ENCODE measurements around the gene IGFALS.

IGFALS gene

GRCh38 chr16:1793578-1794220 lies at the start of gene IGFALS:
TSS of gene IGFALS (minus strand) at chr16:1793705. CDS start at chr16:1793652, 53 bp downstream.
- DNase-seq, result no peak

DNA sequence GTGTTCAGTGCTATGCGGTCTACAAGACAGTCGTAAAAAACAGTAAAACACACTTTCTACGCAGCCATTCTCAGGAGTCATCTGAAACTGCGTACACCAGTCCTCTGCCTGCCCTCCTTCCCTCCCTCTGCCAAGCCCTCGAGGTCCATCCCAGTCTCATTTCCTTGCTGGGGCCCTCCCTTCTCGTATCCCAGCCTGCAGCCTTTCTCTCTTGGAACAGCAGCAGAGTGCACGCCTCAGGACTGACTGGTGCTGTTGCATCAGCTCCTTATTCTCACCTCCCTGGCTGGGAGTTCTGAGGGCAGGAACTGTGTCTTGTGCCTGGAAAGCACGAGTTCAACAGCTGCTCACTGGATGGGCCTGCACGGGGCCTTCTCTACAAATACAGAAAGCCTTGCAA lies 46.0 kb upstream of the IGFALS start:
- DNase-seq, result no peak

DNA sequence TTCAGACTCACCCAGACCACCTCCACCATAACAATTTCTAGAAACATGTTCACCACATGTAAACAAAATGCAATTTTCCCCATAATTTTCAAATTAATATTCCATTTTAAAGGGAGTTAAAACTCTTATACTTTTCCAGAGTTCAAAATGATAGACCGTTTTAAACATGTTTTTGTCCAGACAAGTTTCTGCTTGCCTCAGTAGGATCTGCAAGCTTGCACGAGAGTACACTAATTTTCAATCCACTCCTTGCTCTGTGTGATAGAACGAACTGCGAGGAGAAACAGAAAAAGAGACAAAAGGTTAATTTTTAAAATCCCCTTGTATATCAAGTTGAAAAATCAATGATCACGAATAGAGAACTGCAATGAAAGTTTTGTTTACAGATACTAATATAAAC lies 40.6 kb upstream of the IGFALS start:
- no peak for DNase-seq

- no peak for DNase-seq
Observed at GRCh38 chr16:1832838-1833454, 39.4 kb upstream of the IGFALS start.

- no peak for DNase-seq
Observed at GRCh38 chr16:1831186-1832075, 37.9 kb upstream of the IGFALS start.

GRCh38 chr16:1830213-1830612 lies 36.7 kb upstream of the IGFALS start:
- no peak for DNase-seq

DNA sequence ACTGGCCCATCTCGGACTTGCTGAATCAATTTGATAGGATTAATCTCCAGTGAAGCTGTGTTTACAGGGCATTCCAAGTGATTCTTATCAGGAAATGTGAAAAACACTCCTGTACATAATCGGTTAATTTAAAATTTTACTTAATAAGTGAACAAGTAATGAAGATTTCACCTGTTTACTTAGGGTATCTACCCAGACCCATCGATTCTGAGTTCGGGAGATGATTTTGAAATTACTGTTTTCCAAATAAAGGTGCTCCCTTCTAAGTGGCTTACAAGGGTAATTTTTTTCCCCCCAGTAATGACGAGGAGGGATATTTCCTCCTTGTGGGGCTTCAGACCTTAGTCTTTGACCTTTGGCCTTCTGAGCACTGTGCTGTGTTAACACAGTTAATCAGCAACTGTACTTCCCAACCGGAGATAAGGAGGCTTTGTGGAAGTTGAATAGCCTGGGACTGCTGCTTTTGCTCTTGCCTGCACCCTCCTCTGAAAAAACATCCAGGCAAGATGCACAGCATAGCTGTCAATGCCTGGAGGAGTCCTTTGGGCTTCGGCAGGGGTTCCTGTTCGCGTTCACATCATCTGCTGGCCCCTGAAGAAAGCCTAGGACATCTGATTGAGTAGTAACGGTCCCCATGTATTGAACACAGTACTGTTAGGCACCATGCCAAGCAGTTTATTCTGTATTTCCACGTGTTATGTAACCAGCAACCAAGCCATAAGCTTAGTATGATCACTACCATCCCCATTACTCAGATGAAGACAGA lies 35.3 kb upstream of the IGFALS start:
- DNase-seq, result no peak

DNA sequence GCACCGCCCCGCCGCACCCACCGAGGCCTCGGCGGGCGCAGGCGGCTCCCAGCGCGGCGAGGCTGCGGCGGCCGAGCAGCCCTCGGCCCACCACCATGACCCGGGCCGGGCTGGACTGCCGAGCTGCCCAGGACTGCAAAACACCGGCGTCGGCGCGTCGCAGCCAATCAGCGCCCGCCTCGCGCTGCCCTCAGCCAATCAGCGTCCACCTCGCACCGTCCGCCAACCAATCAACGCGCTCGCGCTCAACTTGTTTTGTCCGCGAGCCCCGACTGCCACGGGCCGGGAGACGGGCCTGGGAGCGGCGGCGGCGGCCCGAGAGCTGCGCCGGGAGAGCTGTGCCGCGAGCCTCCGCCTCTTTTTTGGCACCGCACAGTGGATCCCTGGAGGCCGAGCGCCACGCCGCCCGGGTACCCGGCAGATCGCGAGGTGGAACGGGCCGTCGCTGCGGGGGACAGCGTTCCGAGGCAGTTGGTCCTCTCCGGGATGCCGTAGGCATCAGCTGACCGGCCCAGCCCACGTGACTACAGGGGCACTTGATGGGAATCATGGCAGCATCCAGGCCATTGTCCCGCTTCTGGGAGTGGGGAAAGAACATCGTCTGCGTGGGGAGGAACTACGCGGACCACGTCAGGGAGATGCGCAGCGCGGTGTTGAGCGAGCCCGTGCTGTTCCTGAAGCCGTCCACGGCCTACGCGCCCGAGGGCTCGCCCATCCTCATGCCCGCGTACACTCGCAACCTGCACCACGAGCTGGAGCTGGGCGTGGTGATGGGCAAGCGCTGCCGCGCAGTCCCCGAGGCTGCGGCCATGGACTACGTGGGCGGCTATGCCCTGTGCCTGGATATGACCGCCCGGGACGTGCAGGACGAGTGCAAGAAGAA lies 33.4 kb upstream of the IGFALS start, which contains the start of the genes FAHD1 and HAGH:
FAHD1 (plus strand) TSS at position 516 of the 883 bp plus-strand sequence; CDS start at position 549, 33 bp downstream.
HAGH (minus strand) TSS at position 135 of the 883 bp plus-strand sequence; CDS start at position 97, 38 bp downstream.
- peak; percentile 82 to 83 for DNase-seq

GRCh38 chr16:1825864-1826690 lies 32.6 kb upstream of the IGFALS start:
- peak; percentile 51 to 57 for DNase-seq

GRCh38 chr16:1825381-1825863 lies 31.9 kb upstream of the IGFALS start:
- no peak for DNase-seq

GRCh38 chr16:1823821-1824220 lies 30.3 kb upstream of the IGFALS start:
- DNase-seq, result no peak

DNA sequence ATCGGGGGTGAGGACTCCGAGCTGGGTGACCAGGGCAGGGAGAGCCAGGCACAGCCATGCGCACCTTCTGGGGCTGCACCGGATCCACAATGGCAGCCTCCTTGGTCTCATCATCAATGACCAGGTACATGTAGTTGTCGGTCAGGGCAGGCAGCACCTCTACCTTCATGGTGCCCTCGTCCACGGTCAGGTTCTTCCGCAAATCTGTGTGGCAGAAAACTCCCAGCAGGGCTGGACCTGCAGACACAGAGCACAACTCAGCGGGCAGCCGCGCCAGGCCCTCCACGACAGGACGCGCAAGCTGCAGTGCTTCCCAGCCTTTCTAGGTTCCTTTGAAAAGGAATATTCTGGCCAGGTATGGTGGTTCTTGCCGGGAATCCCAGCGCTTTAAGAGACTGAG lies 29.3 kb upstream of the IGFALS start:
- DNase-seq, result no peak

DNA sequence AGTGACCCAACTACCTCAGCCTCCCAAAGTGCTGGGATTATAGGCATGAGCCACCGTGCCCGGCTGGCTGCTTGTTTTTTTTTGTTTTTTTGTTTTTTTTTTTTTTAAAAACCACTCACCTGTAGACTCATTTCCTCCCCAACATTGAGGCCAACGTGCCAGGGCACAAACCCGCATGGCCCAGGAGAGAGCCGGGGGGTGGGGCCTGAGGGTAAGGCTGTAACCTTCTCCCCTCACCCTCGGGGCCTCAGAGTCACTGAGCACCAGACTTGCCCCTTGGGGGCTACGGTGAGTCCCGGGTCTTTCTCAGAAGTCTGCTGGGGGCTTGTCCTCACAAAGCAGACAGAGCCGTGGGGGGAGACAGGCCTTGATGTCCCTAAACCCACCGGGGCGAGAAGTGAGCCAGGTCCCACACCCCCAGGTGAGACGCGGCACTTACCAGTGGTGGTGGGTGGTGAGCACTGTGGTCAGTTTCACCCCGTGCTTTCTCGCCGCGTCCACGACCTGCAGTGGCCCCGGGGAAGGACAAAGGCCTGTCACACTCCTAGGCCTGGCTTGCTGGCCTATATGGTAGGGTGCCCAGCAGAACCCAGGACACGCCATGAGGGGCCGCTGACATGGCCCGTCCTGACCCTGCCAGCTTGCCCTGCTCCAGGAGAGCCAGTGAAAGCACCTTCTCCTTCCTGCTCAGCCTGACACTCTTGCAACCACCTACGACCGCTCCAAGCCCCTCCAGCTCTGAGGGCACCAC lies 28.5 kb upstream of the IGFALS start:
- no peak for DNase-seq

GRCh38 chr16:1820946-1821290 lies 27.4 kb upstream of the IGFALS start:
- DNase-seq, result no peak

DNA sequence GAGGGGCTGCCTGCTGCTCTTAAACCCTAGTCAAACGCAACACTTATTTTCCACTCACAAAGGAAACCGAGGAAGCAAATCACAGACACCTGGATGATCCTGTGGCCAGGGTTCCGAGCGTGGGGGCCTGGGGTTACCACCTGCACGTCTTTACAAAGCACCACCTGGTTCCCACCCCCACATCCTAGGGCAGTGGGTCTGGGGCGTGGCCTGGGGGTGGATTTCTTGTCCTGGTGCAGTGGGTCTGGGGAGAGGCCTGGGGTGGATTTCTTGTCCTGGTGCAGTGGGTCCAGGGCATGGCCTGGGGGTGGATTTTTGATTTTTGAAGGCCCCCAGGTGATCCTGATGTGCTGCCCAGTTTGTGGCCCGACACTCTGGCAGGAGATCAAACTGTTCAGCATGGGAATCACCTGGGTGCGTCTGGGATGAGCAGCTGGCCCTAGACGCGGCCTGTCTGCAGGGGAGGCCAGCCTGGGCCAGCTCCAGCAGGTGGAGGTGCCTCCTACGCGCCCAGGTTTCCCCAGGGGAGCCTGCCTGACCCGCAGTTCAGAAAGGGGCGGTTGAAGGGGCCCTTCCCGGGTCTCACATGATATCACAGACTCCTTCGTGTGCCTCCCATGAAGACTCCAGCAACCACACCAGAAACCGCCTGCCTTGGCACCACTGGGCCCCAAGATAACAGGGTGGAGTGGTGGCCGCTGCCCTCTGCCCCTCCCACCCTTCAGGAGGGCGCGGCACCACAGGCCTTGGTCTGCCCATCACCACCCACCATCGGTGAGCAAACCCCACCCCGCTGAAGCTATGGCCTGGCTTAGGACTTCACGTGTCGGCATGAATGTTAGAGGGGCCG lies 26.8 kb upstream of the IGFALS start:
- DNase-seq, result no peak

GRCh38 chr16:1819611-1820010 lies 26.1 kb upstream of the IGFALS start:
- DNase-seq, result no peak

GRCh38 chr16:1818873-1819525 lies 25.5 kb upstream of the IGFALS start:
- no peak for DNase-seq

- no peak for DNase-seq
Observed at GRCh38 chr16:1818204-1818872, 24.8 kb upstream of the IGFALS start.

Data from activated CD4-positive, alpha-beta T cell treated with anti-CD3 and anti-CD28 coated beads, Interleukin-2, amount 50 U/mL, for 4 hours (primary cell).